ENCODE measurements around the gene TOMM34.

The TOMM34 gene

DNA sequence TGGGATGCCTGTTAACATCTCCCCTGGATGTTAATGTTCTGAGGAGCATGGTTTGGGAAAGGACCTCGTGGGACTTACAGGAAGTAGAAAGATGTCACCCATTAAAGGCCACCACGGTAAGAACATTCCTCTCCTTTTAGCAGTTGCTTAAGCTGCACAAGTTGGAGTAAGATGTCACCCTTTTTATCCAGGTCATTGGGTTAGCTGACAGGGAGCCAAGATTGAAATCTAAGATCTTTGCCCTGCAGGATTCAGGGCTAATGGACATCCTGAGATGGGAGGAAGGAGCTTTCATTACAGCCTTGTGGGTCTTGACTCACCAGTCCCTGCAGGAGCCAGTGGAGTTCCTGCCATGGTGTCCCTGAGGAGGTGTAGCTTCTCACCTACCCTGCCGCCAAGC lies 28.3 kb downstream of the TOMM34 start:
- no peak for TF ChIP-seq CTCF (IDR thresholded peaks at IDR 0.05)
- no peak for TF ChIP-seq ZFX (IDR thresholded peaks at IDR 0.05; ENCODE audit: borderline replicate concordance)
- no peak overlapping the region for H3K27ac ChIP-seq

GRCh38 chr20:44930517-44931168 lies 29.6 kb downstream of the TOMM34 start:
- TF ChIP-seq CTCF (IDR thresholded peaks at IDR 0.05) (no peak), ZFX (IDR thresholded peaks at IDR 0.05; ENCODE audit: borderline replicate concordance) (no peak)
- no peak overlapping the region for H3K27ac ChIP-seq

DNA sequence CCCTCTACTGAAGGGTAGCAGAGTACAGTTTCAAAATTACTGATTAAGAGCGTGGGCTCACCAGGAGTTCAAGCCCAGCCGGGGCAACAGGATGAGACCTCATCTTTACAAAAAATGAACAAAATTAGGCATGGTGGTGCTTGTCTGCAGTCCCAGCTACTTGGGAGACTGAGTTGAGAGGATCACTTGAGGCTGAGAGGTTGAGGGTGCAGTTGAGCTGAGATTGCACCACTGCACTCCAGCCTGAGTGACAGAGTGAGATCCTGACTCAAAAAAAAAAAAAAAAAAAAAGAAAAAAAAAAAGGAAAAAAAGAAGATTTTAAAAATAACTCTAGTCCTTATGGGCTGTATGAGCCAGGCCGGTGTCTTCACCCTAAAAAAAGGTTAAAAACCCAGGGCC lies 31.6 kb downstream of the TOMM34 start:
- H3K27ac ChIP-seq = no peak overlapping the region
- TF ChIP-seq ZFX (IDR thresholded peaks at IDR 0.05; ENCODE audit: borderline replicate concordance) (no peak), CTCF (IDR thresholded peaks at IDR 0.05) (no peak)

DNA sequence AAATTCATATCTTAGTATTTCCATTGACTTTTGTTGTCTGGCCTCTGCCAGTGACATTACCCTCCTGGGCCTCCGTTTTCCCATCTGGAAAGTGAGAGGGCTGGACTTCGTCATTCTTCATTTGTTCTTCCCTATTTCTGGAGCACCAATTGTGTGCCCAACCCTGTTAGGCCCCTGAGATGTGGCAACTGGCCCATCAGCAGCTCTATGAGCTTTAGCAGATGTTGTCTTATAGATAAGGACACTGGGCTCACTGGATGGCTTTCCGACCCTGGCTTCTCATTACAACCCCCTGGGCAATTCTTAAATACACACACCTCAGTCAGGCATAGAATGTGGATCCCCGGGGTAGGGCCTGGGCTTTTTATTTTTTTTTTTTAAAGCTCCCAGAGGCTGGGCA lies 35.7 kb downstream of the TOMM34 start:
- TF ChIP-seq CTCF (IDR thresholded peaks at IDR 0.05) (no peak), ZFX (IDR thresholded peaks at IDR 0.05; ENCODE audit: borderline replicate concordance) (no peak)
- no peak overlapping the region for H3K27ac ChIP-seq

DNA sequence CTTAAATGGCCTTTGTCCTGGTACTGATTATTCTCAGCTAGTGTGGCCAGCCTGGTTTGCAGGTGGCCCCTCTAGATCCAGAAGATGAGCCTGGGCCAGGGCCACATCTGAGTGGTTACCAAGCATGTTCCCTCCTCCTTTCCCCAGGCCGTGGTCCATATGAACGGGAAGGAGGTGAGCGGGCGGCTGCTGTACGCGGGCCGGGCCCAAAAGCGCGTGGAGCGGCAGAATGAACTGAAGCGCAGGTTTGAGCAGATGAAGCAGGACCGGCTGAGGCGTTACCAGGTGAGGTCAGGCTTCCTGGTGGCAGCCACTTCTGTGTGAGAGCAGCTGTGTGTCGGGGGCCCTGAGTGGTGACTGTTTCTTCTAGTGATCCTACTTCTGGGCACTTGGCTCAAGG lies 38.8 kb downstream of the TOMM34 start:
- TF ChIP-seq ZFX (IDR thresholded peaks at IDR 0.05; ENCODE audit: borderline replicate concordance) (no peak), CTCF (IDR thresholded peaks at IDR 0.05) (no peak)
- no peak overlapping the region for H3K27ac ChIP-seq

GRCh38 chr20:44918761-44919160 lies 41.4 kb downstream of the TOMM34 start:
- TF ChIP-seq CTCF (IDR thresholded peaks at IDR 0.05) (no peak), ZFX (IDR thresholded peaks at IDR 0.05; ENCODE audit: borderline replicate concordance) (no peak)
- H3K27ac ChIP-seq = no peak overlapping the region

GRCh38 chr20:44918342-44918741 lies 41.9 kb downstream of the TOMM34 start:
- TF ChIP-seq ZFX (IDR thresholded peaks at IDR 0.05; ENCODE audit: borderline replicate concordance) (no peak), CTCF (IDR thresholded peaks at IDR 0.05) (no peak)

More at GRCh38 chr20:44918342-44918741, 41.9 kb downstream of the TOMM34 start:
- no peak overlapping the region for H3K27ac ChIP-seq
